HepG2 (cell line): ENCODE measurements around the gene SH2D6. TPM values are rescaled to one million over a fixed set of nuclear protein-coding genes. Genes with fewer than 3 reads are reported as not detected.

Experiments
- ARID4A ChIP-seq: sonication (generic); formaldehyde crosslinking; IDR thresholded peaks from 2 replicates; pipeline ENCODE4 v1.5.0; 2020; ENCODE audit warnings: mild to moderate bottlenecking, missing genetic modification reagents, borderline replicate concordance
- CEBPB ChIP-seq: IDR thresholded peaks from 2 replicates; pipeline ENCODE4 v1.6.1; 2011; ENCODE audit warnings: low read depth, low read length, improper control_type of control experiment, borderline replicate concordance
- CREM ChIP-seq, 2 experiments: sonication (generic) in 1 of 2; formaldehyde crosslinking in 1 of 2; IDR thresholded peaks; 2 replicates each; pipeline versions ENCODE4 v1.4.0 to v1.6.1; 2016 to 2020; ENCODE audit warnings: antibody characterized with exemption in 1 of 2, mild to moderate bottlenecking in 1 of 2, missing genetic modification reagents in 1 of 2
- ELF3 ChIP-seq: IDR thresholded peaks from 2 replicates; pipeline ENCODE4 v1.6.1; 2016; ENCODE audit warnings: missing genetic modification reagents, missing compliant biosample characterization
- FOXJ3 ChIP-seq: sonication (generic); formaldehyde crosslinking; IDR thresholded peaks from 2 replicates; pipeline ENCODE4 v1.4.0; 2020; ENCODE audit warnings: missing genetic modification reagents, mild to moderate bottlenecking, borderline replicate concordance
- GATAD2A ChIP-seq: IDR thresholded peaks from 2 replicates; pipeline ENCODE4 v1.6.1; 2016
- GLI4 ChIP-seq: sonication (generic); formaldehyde crosslinking; IDR thresholded peaks from 2 replicates; pipeline ENCODE4 v1.5.1; 2020; ENCODE audit warnings: missing genetic modification reagents, mild to moderate bottlenecking, moderate library complexity, borderline replicate concordance
- KAT2B ChIP-seq: fragments of 150-350 bp; IDR thresholded peaks from 2 replicates; pipeline ENCODE4 v1.6.1; 2014; ENCODE audit warnings: low read depth, low read length, borderline replicate concordance
- MAX ChIP-seq: IDR thresholded peaks from 2 replicates; pipeline ENCODE4 v1.6.1; 2012; ENCODE audit warnings: inconsistent platforms
- NFKBIZ ChIP-seq: IDR thresholded peaks from 2 replicates; pipeline ENCODE4 v1.6.1; 2018; ENCODE audit warnings: missing genetic modification reagents, missing compliant biosample characterization
- RFX1 ChIP-seq: fragments of 450-650 bp; IDR thresholded peaks from 2 replicates; pipeline ENCODE4 v1.6.1; 2017
- SAFB2 ChIP-seq: sonication (generic); formaldehyde crosslinking; IDR thresholded peaks from 2 replicates; pipeline ENCODE4 v1.5.1; 2020; ENCODE audit warnings: missing genetic modification reagents, low read depth, mild to moderate bottlenecking, borderline replicate concordance
- SMAD9 ChIP-seq: sonication (generic); formaldehyde crosslinking; IDR thresholded peaks from 2 replicates; pipeline ENCODE4 v1.5.1; 2020; ENCODE audit warnings: mild to moderate bottlenecking, missing genetic modification reagents
- ZNF20 ChIP-seq: sonication (generic); formaldehyde crosslinking; IDR thresholded peaks from 2 replicates; pipeline ENCODE4 v1.4.0; 2020; ENCODE audit warnings: mild to moderate bottlenecking, moderate library complexity, missing genetic modification reagents
- ZNF557 ChIP-seq: sonication (generic); formaldehyde crosslinking; IDR thresholded peaks from 2 replicates; pipeline ENCODE4 v1.4.0; 2020; ENCODE audit warnings: missing genetic modification reagents
- ZNF570 ChIP-seq: sonication (generic); formaldehyde crosslinking; IDR thresholded peaks from 2 replicates; pipeline ENCODE4 v1.4.0; 2020; ENCODE audit warnings: mild to moderate bottlenecking, missing genetic modification reagents, borderline replicate concordance
- ZNF747 ChIP-seq: sonication (generic); formaldehyde crosslinking; IDR thresholded peaks from 2 replicates; pipeline ENCODE4 v1.8.1; 2023; ENCODE audit warnings: missing genetic modification reagents, mild to moderate bottlenecking, borderline replicate concordance
- polyA plus RNA-seq, 8 experiments: library from polyadenylated mRNA; depleted of rRNA in 3 of 8; stranded (reverse) in 7 of 8; unstranded in 1 of 8; fragments of >200 nt; fragmentation: Illumina TruSeq in 4 of 8; extraction: Trizol in 4 of 8; gene quantifications; 2 replicates each; pipeline versions ENCODE4 v1.2.1 to v1.2.3, GENCODE V29; 2011 to 2016; ENCODE audit warnings: low read depth in 4 of 8, missing spikeins in 1 of 8, mixed read lengths in 1 of 8; ENCODE audit not compliant: insufficient read depth in 1 of 8
- total RNA-seq, 5 experiments: library from RNA; depleted of rRNA; stranded (reverse); fragments of >200 nt; fragmentation: Illumina TruSeq; extraction: Trizol; gene quantifications; 2 replicates each; pipeline ENCODE4 v1.2.3, GENCODE V29; 2016; ENCODE audit warnings: low read depth in 1 of 5
- TF ChIP-seq, protein P1 (sequence below): sonication (generic); formaldehyde crosslinking; conservative IDR thresholded peaks from 2 replicates; pipeline ENCODE4 v1.4.0; 2020; ENCODE audit warnings: missing genetic modification reagents

Gene SH2D6
- total and polyA plus RNA-seq, 2 of the 13 experiments (the other 11 are each of a cell fraction or from before 2014, with no cell fraction given) = 0.11 to 0.26 TPM

DNA sequence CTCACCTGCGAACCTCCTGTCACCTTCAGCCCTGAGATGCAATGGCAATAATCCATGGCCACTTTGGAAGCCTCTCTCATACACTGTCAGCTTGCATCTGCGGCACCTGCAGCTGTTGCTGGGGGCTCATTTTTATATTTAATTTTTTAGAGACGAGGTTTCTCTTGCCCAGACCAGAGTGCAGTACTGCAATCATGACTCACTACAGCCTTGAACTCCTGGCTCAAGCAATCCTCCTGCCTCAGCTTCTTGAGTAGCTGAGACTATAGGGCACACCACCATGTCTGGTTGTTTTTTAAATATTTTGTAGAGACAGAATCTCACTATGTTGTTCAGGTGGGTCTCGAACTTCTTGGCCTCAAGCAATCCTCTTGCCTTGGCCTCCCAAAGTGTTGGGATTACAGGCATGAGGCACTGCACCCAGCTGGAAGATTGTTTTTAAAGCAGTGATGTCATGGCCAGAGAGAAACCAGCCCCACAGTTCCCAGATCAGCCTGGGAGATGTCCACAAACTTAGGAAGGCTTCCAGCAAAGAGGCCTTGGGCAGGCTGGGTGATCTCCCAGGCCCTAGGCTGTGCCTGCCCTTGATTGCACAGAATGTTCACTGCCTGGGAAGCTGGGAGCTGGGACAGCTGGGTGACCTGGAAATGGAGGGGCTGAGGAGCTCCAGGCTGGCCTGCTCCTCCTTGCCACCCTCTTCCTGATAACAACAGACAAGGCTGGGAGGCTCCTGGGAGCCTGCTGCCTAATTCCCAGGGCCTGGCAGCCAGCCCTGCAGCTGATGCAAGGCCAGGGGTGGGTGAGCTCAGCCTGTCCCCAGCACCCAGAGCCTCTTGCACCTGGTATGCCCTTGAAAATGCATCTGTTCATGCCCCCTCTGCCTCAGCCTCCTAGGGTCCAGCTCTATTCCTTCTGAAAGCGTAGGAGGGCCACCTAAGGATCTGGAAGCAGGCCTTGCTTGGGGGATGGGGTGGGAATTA, 27.1 kb downstream of the SH2D6 start (continued):
- no peak for TF ChIP-seq FOXJ3
- TF ChIP-seq ELF3 = no peak
- no peak for TF ChIP-seq CREM (IDR thresholded peaks at IDR 0.05)
- no peak for TF ChIP-seq CREM (CRISPR knock-in tag; IDR thresholded peaks at IDR 0.05)
- TF ChIP-seq ZNF20 (CRISPR knock-in tag) = no peak
- TF ChIP-seq, protein P1, sequence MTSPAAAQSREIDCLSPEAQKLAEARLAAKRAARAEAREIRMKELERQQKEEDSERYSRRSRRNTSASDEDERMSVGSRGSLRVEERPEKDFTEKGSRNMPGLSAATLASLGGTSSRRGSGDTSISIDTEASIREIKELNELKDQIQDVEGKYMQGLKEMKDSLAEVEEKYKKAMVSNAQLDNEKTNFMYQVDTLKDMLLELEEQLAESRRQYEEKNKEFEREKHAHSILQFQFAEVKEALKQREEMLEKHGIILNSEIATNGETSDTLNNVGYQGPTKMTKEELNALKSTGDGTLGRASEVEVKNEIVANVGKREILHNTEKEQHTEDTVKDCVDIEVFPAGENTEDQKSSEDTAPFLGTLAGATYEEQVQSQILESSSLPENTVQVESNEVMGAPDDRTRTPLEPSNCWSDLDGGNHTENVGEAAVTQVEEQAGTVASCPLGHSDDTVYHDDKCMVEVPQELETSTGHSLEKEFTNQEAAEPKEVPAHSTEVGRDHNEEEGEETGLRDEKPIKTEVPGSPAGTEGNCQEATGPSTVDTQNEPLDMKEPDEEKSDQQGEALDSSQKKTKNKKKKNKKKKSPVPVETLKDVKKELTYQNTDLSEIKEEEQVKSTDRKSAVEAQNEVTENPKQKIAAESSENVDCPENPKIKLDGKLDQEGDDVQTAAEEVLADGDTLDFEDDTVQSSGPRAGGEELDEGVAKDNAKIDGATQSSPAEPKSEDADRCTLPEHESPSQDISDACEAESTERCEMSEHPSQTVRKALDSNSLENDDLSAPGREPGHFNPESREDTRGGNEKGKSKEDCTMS = no peak
- no peak for TF ChIP-seq RFX1
- no peak for TF ChIP-seq MAX
- TF ChIP-seq GATAD2A (CRISPR knock-in tag) = peak; percentile 73
- TF ChIP-seq SMAD9 = no peak
- TF ChIP-seq ZNF747 (CRISPR knock-in tag) = no peak
- TF ChIP-seq KAT2B = no peak
- TF ChIP-seq SAFB2 (CRISPR knock-in tag) = no peak
- TF ChIP-seq CEBPB = peak; percentile 35; the same call in 1 of the 2 replicates
- no peak for TF ChIP-seq ARID4A (CRISPR knock-in tag)
- TF ChIP-seq ZNF557 = no peak
- TF ChIP-seq GLI4 = no peak
- TF ChIP-seq NFKBIZ (CRISPR knock-in tag) = 0 out of 2 replicates have a peak, but pooled peaks have one; percentile 14
- TF ChIP-seq ZNF570 (CRISPR knock-in tag) = no peak
